LHCN-M2 (cell line): ENCODE measurements around the gene PDE10A. TPM values are rescaled to one million over a fixed set of nuclear protein-coding genes. Genes with fewer than 3 reads are reported as not detected.
"Not testable (repeated sequence)": the region's sequence is repeated elsewhere in the genome, so short reads cannot be mapped to it uniquely, and the experiment has no call there.

Experiments
- DNase-seq: peaks from one replicate; pipeline ENCODE4 v3.0.0-alpha.2; 2012; ENCODE audit warnings: low read depth
- total RNA-seq: library from RNA; depleted of rRNA; stranded (reverse); fragments of >200 nt; gene quantifications from 2 replicates; pipeline ENCODE4 v1.2.3, GENCODE V29; 2014

PDE10A gene
- total RNA-seq, 1 experiment from 2014 or later = 17.9 TPM

GRCh38 chr6:165484178-165484889 lies 178.7 kb downstream of the PDE10A start:
- DNase-seq = no peak

DNA sequence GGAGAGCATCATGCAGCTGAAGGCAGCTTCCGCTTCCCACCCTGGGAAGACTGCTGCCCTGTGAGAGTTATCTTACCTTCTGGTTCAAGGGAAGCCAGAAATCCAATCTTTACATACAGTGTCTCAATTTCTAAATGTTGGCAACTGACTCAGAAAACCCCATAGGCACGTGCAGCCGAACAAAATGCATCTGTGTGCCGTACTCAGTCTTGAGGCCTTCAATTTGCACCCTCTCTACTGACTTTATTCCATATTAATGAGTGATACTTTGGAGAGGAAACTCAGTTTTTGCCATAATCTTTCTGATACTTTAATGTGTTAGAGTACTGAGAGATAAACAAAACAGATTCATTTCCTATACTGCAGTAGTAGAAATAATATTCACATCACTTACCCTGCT lies 181.1 kb downstream of the PDE10A start:
- no peak for DNase-seq

DNA sequence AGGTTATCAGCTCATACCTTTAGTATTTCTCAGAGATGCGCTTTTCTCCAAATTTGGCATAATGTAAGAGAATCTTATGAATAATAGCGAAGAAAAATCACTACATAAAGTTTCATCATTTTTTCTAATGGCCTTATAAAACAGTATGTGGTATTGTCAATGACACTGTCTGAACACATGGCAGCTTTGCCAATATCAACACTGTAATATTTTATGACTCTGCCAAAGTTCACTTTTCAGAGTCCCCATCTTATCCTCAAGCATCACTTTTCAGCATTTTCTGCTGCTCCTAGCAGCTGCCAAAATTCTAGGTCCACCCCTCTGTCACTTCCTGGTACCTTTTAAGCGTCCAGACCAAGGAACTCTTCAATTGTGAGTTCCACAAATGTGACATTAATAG lies 182.1 kb downstream of the PDE10A start:
- no peak for DNase-seq

GRCh38 chr6:165478581-165478980 lies 184.5 kb downstream of the PDE10A start:
- DNase-seq = no peak

GRCh38 chr6:165469483-165469882 lies 193.6 kb downstream of the PDE10A start:
- DNase-seq = no peak

DNA sequence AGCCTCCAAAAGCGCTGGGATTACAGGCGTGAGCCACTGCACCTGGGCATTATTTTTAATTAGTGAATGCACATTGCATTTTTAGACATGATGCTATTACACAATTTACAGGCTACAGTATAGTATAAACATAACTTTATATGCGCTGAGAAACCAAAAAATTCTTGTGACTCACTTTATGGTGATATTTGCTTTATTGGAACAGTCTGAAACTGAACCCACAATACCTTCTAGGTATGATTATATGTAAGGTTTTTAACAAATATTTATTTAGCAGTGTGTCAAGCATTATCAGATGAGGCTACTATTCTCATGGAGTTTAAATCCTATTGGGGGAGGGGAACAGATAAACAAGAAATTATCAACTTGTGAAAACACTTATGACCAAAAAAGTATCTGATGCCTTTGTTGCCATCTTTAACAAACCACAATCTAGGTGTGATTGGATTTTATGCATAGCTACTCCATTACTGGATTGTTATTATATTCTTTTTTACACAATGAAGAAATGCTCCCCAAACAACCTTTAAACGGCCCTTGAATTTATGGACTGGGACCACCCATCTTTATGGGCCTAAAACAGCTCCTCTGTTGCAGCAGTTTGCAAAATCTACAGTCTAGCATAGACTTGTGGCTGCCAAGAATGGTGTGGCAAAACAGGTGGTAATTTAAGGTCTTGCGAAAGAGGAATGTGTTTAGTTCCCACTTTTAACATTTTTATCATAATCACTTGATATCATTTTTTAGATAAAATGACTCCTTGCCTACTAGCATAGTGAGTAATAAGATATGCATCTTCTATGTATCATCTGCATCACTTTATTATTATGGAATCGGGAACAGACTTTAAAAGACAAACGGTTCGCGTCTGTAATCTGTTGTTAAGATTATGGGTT lies 194.5 kb downstream of the PDE10A start:
- DNase-seq = peak; percentile 72

DNA sequence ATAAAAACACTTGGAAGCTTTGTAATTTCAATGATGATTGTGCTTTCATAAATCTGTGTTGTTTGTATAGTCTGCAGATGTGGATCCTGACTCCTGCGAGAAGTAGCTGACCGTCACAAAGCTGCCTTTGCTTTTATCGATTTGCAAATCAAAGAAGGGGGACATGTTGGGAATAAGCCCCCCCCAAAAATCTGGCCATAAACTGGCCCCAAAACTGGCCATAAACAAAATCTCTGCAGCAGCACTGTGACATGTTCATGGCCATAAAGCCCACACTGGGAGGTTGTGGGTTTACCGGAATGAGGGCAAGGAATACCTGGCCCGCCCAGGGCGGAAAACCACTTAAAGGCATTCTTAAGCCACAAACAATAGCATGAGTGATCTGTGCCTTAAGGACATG lies 199.5 kb downstream of the PDE10A start:
- DNase-seq = not testable (repeated sequence)

DNA sequence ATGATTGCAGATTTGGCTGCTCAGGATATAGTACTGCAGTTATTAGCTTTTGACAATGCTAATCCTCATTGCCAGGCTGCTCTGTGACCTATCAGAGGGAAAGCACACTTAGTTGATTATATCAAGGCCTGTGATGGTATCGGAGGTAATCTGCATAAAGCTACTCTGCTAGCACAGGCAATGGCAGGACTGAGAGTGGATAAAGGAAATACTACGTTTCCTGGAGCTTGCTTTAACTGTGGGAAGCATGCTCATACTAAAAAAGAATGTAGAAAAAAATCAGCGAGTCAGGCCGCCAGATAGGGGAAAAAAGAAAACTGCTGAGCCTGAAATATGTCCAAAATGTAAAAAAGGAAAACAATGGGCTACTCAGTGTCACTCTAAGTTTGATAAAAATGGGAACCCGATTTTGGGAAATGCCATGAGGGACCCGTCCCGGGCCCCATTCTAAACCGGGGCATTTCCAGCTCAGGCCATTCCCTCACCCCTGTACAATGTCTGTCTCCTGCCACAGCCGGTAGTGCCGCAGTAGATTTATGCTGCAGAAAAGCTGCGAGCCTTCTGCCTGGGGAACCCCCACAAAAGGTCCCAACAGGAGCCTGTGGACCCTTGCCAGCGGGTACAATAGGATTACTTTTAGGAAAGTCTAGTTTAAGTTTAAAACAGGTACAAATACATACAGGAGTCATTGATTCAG lies 203.3 kb downstream of the PDE10A start:
- DNase-seq = not testable (repeated sequence)

GRCh38 chr6:165458134-165458533 lies 204.9 kb downstream of the PDE10A start:
- no peak for DNase-seq

GRCh38 chr6:165456286-165456685 lies 206.8 kb downstream of the PDE10A start:
- DNase-seq = peak; percentile 15

GRCh38 chr6:165455488-165455887 lies 207.6 kb downstream of the PDE10A start:
- no peak for DNase-seq

- DNase-seq = no peak
Measured at GRCh38 chr6:165453395-165453794, 209.6 kb downstream of the PDE10A start.

DNA sequence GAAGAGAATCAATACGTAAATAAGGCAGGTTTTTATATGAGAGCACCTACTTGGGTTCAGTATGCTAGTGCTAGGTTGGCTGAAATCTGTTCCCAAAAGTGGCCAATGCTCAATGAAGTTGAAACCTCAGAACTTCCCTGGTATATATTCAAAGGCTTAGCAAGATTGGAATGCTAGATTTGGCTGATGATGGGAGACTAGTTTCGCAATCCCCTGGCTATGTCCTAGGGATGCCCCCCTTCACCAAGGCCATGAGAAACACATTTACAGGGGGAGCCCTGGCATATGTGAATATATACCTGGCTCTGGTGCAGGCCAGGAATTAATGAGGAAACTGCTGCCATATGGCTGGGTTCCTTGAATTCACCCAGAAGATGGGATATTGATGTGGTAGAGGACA lies 211.2 kb downstream of the PDE10A start:
- no peak for DNase-seq

- DNase-seq = no peak
Measured at GRCh38 chr6:165448210-165448609, 214.8 kb downstream of the PDE10A start.

DNA sequence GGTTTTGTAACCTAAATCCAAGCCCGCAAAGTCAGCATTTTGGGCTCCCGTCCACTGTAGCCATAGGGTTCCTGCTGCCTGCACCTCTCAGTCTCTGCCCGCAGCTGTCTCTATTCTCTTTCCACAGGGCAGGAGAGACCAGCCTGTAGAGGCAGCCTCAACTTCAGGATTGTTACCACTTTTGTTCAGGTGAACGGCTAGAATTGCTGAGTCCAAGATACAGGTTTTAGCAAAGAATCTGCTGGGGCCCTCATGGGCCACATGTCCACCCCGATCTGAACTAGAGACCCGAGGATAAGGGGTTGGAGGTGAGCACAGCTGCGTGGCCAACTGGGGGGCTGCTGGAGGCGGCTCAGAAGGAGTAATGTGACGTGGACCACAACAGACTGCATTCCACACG lies 215.9 kb downstream of the PDE10A start:
- no peak for DNase-seq

- DNase-seq = no peak
Measured at GRCh38 chr6:165446331-165446730, 216.7 kb downstream of the PDE10A start.

DNA sequence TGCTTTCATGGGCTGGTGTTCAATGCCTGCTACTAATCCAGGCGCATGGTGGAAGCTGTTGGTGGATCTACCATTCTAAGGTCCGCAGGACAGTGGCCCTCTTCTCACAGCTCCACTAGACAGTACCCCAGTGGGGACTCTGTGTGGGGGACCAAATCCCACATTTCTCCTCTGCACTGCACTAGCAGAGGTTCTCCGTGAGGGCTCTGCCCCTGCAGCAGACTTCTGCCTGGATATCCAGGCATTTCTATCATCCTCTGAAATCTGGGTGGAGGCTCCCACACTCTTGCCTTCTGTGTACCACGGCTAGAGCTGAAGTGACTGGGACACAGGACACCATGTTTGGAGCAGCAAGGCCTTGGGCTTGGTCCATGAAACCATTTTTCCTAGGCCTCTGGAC lies 219.6 kb downstream of the PDE10A start:
- DNase-seq = no peak

GRCh38 chr6:165441181-165441580 lies 221.9 kb downstream of the PDE10A start:
- no peak for DNase-seq

GRCh38 chr6:165439928-165440554 lies 223.0 kb downstream of the PDE10A start:
- DNase-seq = peak; percentile 75

- no peak for DNase-seq
Measured at GRCh38 chr6:165426892-165427291, 236.1 kb downstream of the PDE10A start.

GRCh38 chr6:165422192-165422591 lies 240.8 kb downstream of the PDE10A start:
- no peak for DNase-seq
